GM19468 (cell line): ENCODE data around the gene HSBP1L1.
"Not testable (repeated sequence)": the region's sequence is repeated elsewhere in the genome, so short reads cannot be mapped to it uniquely, and the experiment has no call there.

Source experiments
- ATAC-seq: cut with Tn5 transposase; IDR thresholded peaks from one replicate; pipeline ENCODE4 v1.9.1; 2021; ENCODE audit warnings: mild to moderate bottlenecking, moderate library complexity, moderate number of reproducible peaks; ENCODE audit not compliant: unreplicated experiment; ENCODE audit errors: extremely low read depth

HSBP1L1 gene

DNA sequence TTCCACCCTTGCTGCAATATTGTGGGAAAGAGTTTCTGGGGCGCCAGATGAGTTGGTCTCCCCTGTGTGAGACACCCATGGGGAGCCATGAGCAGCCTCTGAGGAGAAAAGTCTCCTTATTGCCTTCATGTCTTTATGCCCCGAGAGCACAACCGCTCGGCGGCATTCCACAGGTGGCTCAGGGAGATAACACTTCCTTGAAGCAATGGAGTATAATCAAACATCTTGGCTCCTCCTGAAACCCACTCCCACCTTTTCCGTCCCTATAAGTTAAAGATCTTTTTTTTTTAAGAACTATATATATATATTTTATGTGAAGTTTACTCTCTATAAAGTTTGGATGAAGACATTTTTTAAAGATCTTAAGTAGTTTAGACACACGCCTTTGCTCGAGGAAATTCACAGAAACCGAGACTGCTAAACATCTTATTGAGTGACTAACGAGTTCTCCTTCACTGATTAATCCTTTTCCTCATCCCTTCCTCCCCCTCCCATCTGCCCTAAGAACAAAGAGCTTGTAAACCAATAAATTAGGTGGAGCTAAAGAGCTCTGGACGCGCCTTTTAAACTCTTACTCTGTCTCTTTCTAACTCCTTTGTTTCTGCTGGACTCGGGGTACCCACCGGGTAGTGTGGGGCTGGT is 47.2 kb downstream of the HSBP1L1 start:
- ATAC-seq = not testable (repeated sequence)

DNA sequence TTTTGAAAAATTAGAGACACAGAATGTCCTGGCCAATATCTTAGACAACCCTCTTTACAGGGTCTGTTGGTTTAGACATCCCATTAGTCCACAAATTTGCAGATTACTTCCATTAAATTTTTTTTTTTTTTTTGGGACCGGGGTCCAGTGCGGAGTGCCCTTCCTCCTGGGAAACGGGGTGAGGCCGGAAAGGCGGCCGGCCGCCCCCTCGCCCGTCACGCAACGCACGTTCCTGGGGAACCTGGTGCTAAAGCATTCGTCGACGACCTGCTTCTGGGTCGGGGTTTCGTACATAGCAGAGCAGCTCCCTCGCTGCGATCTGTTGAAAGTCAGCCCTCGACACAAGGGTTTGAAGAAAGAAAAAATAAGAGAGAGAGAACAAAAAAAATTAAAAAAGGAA is 48.3 kb downstream of the HSBP1L1 start:
- ATAC-seq = no peak
